ENCODE measurements around the gene BCL2.
"Not testable (repeated sequence)": the region's sequence is repeated elsewhere in the genome, so short reads cannot be mapped to it uniquely, and the experiment has no call there.

BCL2 gene

GRCh38 chr18:63363951-63364350 is 44.4 kb upstream of the BCL2 start:
- peaks cover 50% of the 10 kb centered on the region for H3K36me3 Mint-ChIP-seq (ENCODE audit: low read depth)
- peaks cover 8% of the 10 kb centered on the region for H3K27me3 Mint-ChIP-seq (ENCODE audit: low read depth, poor library complexity)
- TF ChIP-seq, protein P1, sequence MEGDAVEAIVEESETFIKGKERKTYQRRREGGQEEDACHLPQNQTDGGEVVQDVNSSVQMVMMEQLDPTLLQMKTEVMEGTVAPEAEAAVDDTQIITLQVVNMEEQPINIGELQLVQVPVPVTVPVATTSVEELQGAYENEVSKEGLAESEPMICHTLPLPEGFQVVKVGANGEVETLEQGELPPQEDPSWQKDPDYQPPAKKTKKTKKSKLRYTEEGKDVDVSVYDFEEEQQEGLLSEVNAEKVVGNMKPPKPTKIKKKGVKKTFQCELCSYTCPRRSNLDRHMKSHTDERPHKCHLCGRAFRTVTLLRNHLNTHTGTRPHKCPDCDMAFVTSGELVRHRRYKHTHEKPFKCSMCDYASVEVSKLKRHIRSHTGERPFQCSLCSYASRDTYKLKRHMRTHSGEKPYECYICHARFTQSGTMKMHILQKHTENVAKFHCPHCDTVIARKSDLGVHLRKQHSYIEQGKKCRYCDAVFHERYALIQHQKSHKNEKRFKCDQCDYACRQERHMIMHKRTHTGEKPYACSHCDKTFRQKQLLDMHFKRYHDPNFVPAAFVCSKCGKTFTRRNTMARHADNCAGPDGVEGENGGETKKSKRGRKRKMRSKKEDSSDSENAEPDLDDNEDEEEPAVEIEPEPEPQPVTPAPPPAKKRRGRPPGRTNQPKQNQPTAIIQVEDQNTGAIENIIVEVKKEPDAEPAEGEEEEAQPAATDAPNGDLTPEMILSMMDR (IDR thresholded peaks at IDR 0.05) = no peak
- H3K4me3 Mint-ChIP-seq = no peak overlapping the region
- DNase-seq = no peak
- peaks cover 10% of the 10 kb centered on the region for H3K9me3 Mint-ChIP-seq
- H3K27ac Mint-ChIP-seq = no peak overlapping the region
- H3K4me1 Mint-ChIP-seq = peaks cover 24% of the 10 kb centered on the region

DNA sequence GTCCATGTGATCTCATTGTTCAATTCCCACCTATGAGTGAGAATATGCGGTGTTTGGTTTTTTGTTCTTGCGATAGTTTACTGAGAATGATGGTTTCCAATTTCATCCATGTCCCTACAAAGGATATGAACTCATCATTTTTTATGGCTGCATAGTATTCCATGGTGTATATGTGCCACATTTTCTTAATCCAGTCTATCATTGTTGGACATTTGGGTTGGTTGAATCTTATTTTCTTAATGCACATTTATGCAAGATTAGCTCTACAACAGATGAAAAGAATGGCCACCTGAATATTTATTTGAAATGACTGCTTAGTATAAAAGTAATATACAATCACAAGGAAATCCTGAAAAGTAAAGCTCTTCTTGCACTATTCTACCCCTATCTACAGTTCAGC is 43.9 kb upstream of the BCL2 start:
- Mint-ChIP-seq H3K4me1 (peaks cover 22% of the 10 kb centered on the region), H3K36me3 (ENCODE audit: low read depth) (peaks cover 46% of the 10 kb centered on the region)
- DNase-seq; H3K4me3 Mint-ChIP-seq; H3K27me3 Mint-ChIP-seq (ENCODE audit: low read depth, poor library complexity); H3K27ac Mint-ChIP-seq; H3K9me3 Mint-ChIP-seq: not testable (repeated sequence)

DNA sequence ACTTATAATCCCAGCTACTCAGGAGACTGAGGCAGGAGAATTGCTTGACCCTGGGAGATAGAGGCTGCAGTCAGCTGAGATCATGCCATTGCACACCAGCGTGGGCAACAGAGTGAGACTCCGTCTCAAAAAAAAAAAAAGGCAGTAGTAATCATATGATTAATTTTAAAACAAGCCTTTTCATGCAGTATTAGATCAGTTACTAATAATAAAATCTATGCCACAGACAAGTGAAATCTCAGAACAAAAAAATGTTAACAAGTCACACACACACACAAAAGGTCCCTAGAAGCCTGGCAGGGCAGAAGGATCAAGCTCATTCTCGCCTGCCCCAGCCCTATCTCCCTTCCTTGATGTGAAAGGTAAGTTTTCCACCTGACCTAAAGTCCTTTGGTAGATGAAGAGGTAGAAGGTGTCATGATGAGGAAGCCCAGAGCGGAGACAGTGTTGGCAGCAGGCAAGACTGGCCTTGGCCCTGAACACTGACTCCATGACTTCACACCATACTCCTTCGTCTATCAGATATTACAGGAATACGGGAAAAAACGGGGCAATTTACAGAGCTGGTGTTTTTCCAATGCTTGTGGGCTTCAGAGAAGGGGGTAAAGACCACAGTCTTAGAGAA is 36.8 kb upstream of the BCL2 start:
- H3K27ac Mint-ChIP-seq = no peak overlapping the region
- no peaks in the 10 kb centered on the region for H3K9me3 Mint-ChIP-seq
- DNase-seq = no peak
- no peaks in the 10 kb centered on the region for H3K27me3 Mint-ChIP-seq (ENCODE audit: low read depth, poor library complexity)
- no peaks in the 10 kb centered on the region for H3K4me1 Mint-ChIP-seq
- TF ChIP-seq, protein P1 (IDR thresholded peaks at IDR 0.05) = no peak
- no peak overlapping the region for H3K4me3 Mint-ChIP-seq
- peaks cover 61% of the 10 kb centered on the region for H3K36me3 Mint-ChIP-seq (ENCODE audit: low read depth)

DNA sequence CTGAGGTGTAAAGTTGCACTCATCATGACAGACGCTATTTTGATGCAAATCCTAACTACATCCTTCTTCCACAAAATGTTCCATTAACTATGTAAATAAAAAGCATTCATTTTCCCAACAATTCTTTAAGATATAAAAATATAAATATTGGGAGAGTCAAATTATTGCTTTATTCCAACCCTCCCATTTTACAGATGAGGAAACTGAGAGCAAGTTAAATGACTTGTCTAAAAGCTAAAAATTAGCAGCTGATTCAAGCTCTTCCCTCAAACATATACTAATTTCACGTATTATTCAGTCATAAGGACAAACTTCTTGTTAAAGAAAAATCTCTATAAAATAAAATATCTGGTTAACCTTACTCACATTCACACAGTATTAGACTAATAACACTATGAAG is 30.7 kb upstream of the BCL2 start:
- Mint-ChIP-seq H3K27me3 (ENCODE audit: low read depth, poor library complexity) (peaks cover 3% of the 10 kb centered on the region), H3K4me3 (no peak overlapping the region), H3K27ac (no peak overlapping the region), H3K9me3 (no peaks in the 10 kb centered on the region), H3K36me3 (ENCODE audit: low read depth) (peaks cover 64% of the 10 kb centered on the region), H3K4me1 (peaks cover 2% of the 10 kb centered on the region)
- DNase-seq = no peak
- TF ChIP-seq, protein P1 (IDR thresholded peaks at IDR 0.05) = no peak

DNA sequence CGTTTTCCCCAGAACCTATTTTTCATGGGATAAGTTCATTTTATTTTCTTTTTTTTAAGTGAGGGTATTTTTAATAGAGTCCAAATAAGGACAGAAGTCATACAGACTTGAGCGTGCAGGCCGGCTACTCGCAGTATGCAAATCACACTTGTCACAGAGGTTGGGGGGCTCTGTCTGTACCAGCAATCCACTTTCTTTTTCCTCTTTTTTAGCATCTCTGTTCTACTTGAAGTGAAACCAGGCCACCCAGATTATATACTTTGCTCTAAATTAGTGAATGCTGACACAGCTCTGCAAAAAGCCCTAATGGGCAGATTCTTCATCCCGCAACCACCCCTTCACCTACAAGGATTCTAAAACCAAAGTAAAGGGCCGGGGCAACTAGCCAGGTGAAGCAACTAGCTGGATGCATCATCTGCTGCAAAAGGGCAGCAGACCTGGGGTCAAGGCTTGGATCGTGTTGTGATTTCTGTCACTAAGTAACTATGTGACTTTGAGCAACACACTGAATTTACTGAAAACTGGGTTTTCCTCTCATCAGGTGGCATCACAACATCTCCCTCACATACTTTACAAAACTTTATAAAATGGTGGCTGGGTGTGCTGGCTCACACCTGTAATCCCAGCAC is 29.1 kb upstream of the BCL2 start:
- Mint-ChIP-seq H3K27me3 (ENCODE audit: low read depth, poor library complexity) (peaks cover 3% of the 10 kb centered on the region), H3K27ac (no peak overlapping the region), H3K4me3 (no peak overlapping the region), H3K36me3 (ENCODE audit: low read depth) (peaks cover 65% of the 10 kb centered on the region), H3K9me3 (no peaks in the 10 kb centered on the region), H3K4me1 (peaks cover 7% of the 10 kb centered on the region)
- TF ChIP-seq, protein P1 (IDR thresholded peaks at IDR 0.05) = no peak
- no peak for DNase-seq

DNA sequence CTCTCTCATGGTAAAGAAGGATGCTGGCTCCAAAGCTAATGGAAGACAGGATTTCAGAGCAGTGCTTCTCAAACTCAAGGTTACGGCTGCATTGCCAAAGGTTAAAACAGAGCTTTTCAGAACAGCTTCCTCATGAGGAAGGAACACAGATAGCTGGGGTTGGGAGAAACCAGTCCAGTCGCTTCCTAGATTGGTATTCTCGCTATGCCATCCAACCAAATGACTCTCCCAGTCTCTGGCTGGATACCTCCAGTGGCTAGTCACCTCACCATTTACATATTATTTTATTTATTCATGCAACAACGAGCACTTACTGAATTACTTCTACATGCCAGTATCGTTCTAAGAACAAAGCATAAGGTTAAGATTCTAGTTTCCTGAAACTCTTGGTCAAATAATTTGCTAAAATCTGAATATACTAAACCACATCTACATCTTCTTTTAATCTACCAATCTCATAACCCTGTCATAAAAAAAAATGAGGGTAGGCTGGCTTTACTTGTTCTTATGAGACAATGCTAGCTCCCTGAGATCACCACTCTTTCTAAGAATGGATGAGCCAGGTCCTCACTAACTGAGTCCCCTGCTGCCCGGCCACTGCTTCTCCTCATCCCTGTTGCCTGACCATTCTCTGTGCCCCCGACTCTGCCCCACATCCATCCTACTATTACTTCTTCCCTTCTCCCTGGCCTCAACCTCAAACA is 27.1 kb upstream of the BCL2 start:
- H3K4me1 Mint-ChIP-seq = peaks cover 7% of the 10 kb centered on the region

More for the DNA sequence above, 27.1 kb upstream of the BCL2 start:
- H3K27ac Mint-ChIP-seq = peak overlapping the region; percentile 51
- DNase-seq = no peak
- H3K36me3 Mint-ChIP-seq (ENCODE audit: low read depth) = peaks cover 61% of the 10 kb centered on the region
- TF ChIP-seq, protein P1 (IDR thresholded peaks at IDR 0.05) = no peak
- H3K4me3 Mint-ChIP-seq = no peak overlapping the region
- peaks cover 3% of the 10 kb centered on the region for H3K27me3 Mint-ChIP-seq (ENCODE audit: low read depth, poor library complexity)
- no peaks in the 10 kb centered on the region for H3K9me3 Mint-ChIP-seq

Measured in nephron progenitor cell (in vitro differentiated cells).